HG03097 (cell line): ENCODE measurements around the gene S100A16.
"Not testable (repeated sequence)": the region's sequence is repeated elsewhere in the genome, so short reads cannot be mapped to it uniquely, and the experiment has no call there.

Experiments
- ATAC-seq: cut with Tn5 transposase; IDR thresholded peaks from one replicate; pipeline ENCODE4 v1.9.1; 2021; ENCODE audit not compliant: unreplicated experiment, low FRiP score

Gene S100A16

DNA sequence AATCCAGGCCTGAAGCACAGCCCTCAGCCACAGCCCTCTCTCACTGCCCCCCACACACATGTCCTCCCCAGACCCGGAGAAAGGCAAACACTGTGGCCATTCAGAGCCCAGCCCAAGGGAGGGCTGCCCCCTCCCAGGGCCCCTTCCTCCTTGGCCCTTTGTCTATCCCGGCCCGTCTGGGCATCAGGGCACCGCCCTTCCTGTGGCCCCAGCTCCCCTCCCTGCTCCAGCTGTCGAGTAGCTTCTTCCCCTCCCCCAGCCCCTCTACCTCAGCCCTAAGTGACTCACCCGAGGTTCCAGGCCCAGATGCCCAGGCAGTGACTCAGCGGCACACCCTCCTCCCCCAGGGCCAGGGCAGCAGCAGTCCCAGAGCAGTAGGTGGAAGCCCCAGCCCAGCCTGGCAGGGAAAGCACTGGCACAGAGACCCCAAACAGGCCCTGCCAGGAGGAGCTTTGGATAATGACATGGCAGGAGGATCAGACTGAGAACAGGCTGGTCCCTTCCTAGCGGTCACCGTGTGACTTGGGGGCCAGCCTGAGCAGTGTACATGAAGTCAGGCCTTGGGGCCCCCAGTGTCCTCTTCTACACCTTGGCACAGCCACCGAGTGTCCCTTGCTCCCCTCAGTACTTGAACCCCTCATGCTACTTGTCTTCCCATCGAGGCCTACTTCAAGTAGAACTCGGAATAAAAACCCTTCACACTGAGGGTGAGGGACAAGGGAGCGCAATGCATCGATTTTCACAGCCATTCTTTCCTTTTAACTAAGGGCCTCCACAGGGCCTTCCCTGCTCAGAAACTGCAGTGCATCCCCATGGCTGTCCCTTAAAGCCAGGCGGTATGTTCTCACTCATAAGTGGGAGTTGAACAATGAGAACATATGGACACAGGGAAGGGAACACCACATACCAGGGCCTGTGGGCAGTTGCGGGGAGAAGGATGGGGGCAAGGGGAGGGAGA lies 46.2 kb downstream of the S100A16 start:
- ATAC-seq: no peak

DNA sequence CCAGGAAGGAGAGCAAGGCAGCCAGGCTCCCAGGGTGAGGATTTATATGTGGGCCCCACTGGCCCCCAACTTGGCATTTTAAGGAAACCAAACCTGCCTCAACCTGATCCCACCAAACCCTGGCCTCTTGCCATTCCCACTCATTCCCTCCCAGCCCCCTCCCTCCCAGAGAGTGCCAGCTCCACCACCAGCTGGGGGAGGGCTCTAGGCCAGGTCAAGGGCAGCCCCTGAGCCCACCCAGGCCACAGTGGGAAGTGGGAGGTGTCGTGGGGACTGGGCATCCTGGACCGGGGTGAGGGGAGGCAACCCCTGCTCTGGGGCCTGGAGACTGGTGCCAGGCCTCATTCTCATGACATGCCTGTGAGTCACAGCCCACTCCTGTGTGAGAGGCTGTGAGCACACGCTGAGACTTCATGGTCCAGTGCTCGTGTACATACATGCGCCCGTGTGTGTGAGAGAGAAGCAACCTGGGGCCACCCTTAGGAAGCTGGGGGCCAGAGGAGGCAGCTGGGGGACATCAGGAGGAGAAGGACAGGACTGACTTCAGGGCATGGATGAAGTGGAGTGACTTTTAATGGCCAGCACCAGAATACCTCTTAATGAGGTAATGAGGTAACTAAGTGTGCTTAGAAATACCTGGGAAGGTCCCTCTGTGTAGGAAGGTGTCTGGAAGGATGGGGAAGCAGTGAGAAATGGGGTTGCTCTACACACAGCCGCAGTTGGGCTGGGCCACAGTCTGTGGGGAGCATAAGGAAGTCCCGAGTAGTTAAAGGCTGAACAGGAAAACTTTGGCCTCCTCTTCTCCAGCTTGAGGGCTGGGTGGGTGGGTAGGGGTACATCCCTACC lies 47.2 kb downstream of the S100A16 start, which contains the start of gene S100A2:
Gene S100A2 (minus strand): TSS at position 316 of the 846 bp plus-strand sequence. CDS start 1,967 bp downstream, outside the sequence.
- ATAC-seq: no peak

DNA sequence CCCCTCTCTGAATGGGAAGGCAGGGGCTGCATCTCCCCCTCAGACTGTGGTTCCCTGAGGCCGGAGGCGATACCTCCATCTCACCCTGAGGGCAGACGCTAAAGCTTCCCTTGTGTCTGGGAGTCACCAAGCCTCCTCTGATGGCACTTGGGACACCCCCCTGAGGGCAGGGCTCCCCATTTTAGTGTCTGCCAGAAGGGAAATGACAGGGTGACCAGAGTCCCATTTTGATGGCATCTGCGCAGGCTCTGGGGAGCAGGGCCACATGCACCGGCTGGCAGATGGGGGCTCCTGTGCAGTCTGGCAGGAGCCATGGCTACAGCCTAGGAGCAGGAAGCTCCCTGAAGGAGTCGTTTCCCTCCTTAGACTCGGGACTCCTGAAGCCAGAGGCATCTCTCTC lies 48.9 kb downstream of the S100A16 start:
- no peak for ATAC-seq

DNA sequence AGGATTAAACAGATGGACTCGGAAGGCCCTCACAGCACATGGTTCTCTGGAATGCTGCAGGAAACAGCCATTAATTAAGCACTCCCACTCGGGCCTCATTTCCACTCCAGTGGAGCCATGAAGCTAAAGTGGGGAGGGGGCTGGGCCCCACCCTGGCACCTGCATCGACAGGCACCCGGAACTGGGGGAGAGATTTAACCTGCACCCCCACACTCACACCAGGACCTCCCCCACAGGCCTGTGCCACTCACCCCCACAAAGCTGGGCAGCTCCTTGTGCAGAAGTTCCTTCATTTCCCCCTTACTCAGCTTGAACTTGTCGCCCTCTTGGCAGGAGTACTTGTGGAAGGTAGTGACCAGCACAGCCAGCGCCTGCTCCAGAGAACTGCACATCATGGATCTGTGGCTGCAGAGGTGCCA lies 49.4 kb downstream of the S100A16 start:
- ATAC-seq: no peak

DNA sequence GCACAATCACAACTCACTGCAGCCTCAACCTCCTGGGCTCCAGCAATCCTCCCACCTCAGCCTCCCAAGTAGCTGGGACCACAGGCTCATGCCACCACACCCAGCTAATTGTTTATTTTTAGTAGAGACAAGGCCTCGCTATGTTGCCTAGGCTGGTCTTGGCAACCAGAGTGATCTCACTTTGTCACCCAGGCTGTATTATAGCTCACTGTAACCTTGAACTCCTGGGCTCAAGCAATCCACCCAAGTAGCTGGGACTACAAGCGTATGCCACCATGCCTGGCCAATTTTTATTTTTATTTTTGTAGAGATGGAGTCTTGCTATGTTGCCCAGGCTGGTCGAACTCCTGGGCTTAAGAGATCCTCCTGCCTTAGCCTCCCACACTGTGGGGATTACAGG lies 50.9 kb downstream of the S100A16 start:
- ATAC-seq: not testable (repeated sequence)

DNA sequence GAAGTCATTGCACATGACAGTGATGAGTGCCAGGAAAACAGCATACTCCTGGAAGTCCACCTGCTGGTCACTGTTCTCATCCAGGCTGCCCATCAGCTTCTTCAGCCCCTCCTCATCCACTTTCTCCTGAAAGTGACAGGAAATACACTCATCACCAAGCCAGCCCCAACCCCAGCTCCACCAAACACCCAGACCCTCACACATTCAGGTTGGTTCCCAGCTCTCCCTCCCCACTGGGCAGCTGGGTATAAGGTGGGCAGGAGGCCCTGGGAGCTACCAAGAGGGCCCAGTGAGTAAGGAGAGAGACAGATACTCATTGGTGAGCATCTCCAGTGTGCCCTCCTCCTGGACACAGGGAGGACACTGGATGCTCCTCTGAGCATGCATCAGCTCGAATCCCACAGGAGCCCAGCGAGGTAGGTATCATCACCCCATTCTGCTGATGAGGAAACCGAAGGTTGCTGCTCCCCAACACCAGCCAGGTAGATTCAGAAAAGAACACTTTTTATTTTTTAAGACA lies 51.4 kb downstream of the S100A16 start:
- no peak for ATAC-seq

DNA sequence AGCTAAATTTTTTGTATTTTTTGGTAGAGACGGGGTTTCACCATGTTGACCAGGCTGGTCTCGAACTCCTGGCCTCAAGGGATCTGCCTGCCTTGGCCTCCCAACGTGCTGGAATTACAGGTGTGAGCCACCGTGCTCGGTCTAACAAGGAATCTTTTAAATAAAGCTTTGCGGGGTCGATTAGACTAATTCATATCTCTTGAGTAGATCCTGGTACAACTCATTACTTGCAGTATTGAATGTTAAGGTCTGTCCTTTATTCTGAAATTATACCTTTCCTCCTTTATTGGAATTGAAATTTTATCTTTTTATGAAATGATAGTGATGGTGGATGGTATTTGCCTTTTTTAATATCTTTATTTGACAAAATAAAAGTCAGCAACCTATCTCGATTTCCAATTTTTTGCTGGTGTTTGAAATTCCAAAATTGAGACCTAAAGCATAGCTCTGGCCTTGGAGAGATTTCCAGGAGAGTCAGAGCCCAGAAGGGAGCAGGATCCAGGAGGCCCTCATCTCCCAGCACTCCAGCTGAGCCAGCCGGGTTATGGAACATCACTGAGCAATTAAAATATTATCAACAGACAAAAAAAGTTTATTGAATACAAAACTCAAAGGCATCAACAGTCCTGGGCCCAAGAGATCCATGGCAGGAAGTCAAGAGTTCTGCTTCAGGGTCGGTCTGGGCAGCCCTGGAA lies 52.0 kb downstream of the S100A16 start:
- ATAC-seq: no peak

DNA sequence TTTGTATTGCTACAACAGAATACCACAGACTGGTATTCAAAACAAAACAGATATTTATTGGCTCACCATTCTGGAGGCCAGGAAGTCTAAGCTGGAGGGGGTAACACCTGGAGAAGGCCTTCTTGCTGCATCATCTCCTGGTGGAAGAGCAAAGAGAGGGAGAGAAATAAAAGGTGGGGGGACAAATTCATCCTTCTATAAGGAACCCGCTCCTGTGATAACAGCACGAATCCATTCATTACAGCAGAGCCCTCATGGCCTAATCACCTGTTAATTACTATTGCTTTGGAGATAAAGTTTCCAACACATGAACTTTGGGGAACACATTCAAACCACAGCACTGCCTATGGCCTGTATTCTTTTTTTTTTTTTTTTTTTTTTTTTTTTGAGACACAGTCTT lies 52.7 kb downstream of the S100A16 start:
- ATAC-seq: no peak

DNA sequence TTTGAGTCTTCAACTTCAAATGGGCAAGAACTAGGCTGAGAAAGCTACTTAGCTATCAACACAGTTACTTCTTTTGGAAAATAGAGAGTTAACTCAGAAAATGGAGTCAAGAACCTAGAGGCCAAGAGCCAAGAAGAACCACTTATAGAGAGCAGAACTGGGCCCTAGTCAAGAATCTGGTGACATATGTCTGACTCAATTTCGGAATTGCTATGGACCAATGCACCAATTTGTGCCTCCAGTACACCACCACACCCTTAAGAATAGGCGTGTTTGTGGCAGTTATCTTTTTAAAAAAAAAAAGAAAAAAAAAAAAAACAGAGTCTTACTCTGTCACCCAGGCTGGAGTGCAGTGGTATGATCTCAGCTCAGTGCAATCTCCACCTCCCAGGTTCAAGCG lies 55.1 kb downstream of the S100A16 start:
- no peak for ATAC-seq
